K562 (cell line): ENCODE data around the gene PSORS1C1. TPM values are rescaled to one million over a fixed set of nuclear protein-coding genes. Genes with fewer than 3 reads are reported as not detected.
A peak's percentile ranks its signal among the peaks of the same experiment; 100 is the strongest.

Source experiments
- BCOR ChIP-seq: fragments of 450-650 bp; IDR thresholded peaks from 2 replicates; pipeline ENCODE4 v1.6.1; 2016
- BRD4 ChIP-seq: fragments of 200-600 bp; sonication (generic); IDR thresholded peaks from 2 replicates; pipeline ENCODE4 v1.6.1; 2017; ENCODE audit warnings: inconsistent platforms
- DEAF1 ChIP-seq: fragments of 450-650 bp; formaldehyde crosslinking; IDR thresholded peaks from 2 replicates; pipeline ENCODE4 v1.4.0; 2020; ENCODE audit warnings: mild to moderate bottlenecking, moderate library complexity
- EGR1 ChIP-seq: fragments of 450-650 bp; conservative IDR thresholded peaks from 2 replicates; pipeline ENCODE4 v1.6.1; 2017; ENCODE audit warnings: mild to moderate bottlenecking
- FOXJ2 ChIP-seq: fragments of 200-800 bp; sonication (Bioruptor generic); IDR thresholded peaks from 2 replicates; pipeline ENCODE4 v1.6.1; 2016; ENCODE audit warnings: missing genetic modification characterization, missing compliant biosample characterization
- HMGN3 ChIP-seq: IDR thresholded peaks from 2 replicates; pipeline ENCODE4 v1.6.1; 2011; ENCODE audit warnings: borderline replicate concordance, low read depth, mild to moderate bottlenecking, mixed read lengths, low read length; ENCODE audit not compliant: insufficient read length; ENCODE audit errors: extremely low read depth
- KLF13 ChIP-seq: fragments of 450-650 bp; IDR thresholded peaks from 2 replicates; pipeline ENCODE4 v1.6.1; 2016; ENCODE audit warnings: missing genetic modification characterization, low read depth, mild to moderate bottlenecking, missing compliant biosample characterization, moderate library complexity, borderline replicate concordance
- L3MBTL2 ChIP-seq: fragments of 450-650 bp; IDR thresholded peaks from 2 replicates; pipeline ENCODE4 v1.6.1; 2016; ENCODE audit warnings: mild to moderate bottlenecking, moderate library complexity
- MCM2 ChIP-seq: fragments of 450-650 bp; IDR thresholded peaks from 2 replicates; pipeline ENCODE4 v1.6.1; 2017; ENCODE audit warnings: low read depth, mild to moderate bottlenecking
- MCM5 ChIP-seq: fragments of 450-650 bp; IDR thresholded peaks from 2 replicates; pipeline ENCODE4 v1.6.1; 2016; ENCODE audit warnings: low read depth
- NRF1 ChIP-seq, 2 experiments: fragments of 450-650 bp; IDR thresholded peaks in 1 of 2; conservative IDR thresholded peaks in 1 of 2; 2 replicates each; pipeline ENCODE4 v1.6.1; 2014; ENCODE audit warnings: mild to moderate bottlenecking in 2 of 2
- PRDM10 ChIP-seq: fragments of 450-650 bp; IDR thresholded peaks from 2 replicates; pipeline ENCODE4 v1.6.1; 2018; ENCODE audit not compliant: partially characterized antibody
- RBM22 ChIP-seq: fragments of 200-400 bp; formaldehyde crosslinking; IDR thresholded peaks from 2 replicates; pipeline ENCODE4 v1.6.1; 2018; ENCODE audit warnings: low read length, low read depth; ENCODE audit not compliant: poor library complexity, severe bottlenecking
- SNIP1 ChIP-seq: fragments of 450-650 bp; IDR thresholded peaks from 2 replicates; pipeline ENCODE4 v1.7.1; 2017; ENCODE audit warnings: low read depth, mild to moderate bottlenecking
- SRSF3 ChIP-seq: fragments of 200-400 bp; formaldehyde crosslinking; IDR thresholded peaks from 2 replicates; pipeline ENCODE4 v1.6.1; 2016; ENCODE audit warnings: mild to moderate bottlenecking, low read length, moderate library complexity; ENCODE audit not compliant: insufficient read depth
- STAT5B ChIP-seq: fragments of 250-450 bp; sonication (Bioruptor Pico); IDR thresholded peaks from 2 replicates; pipeline ENCODE4 v1.8.0; 2021; ENCODE audit warnings: mild to moderate bottlenecking, inconsistent platforms
- ZBTB34 ChIP-seq: fragments of 250-450 bp; sonication (Bioruptor Pico); IDR thresholded peaks from 2 replicates; pipeline ENCODE4 v1.8.0; 2021; ENCODE audit warnings: mild to moderate bottlenecking, moderate library complexity
- ZBTB8A ChIP-seq: fragments of 450-650 bp; IDR thresholded peaks from 2 replicates; pipeline ENCODE4 v1.6.1; 2018; ENCODE audit warnings: mild to moderate bottlenecking, moderate library complexity; ENCODE audit not compliant: partially characterized antibody
- ZFX ChIP-seq: sonication (generic); formaldehyde crosslinking; IDR thresholded peaks from 2 replicates; pipeline ENCODE4 v1.8.0; 2022; ENCODE audit warnings: mild to moderate bottlenecking, missing genetic modification reagents, moderate library complexity
- ZNF274 ChIP-seq: IDR thresholded peaks from 2 replicates; pipeline ENCODE4 v1.6.1; 2011; ENCODE audit warnings: low read depth, mild to moderate bottlenecking, low read length, moderate library complexity, borderline replicate concordance
- polyA plus RNA-seq, 8 experiments: library from polyadenylated mRNA; depleted of rRNA in 4 of 8; stranded (reverse) in 5 of 8; unstranded in 3 of 8; fragments of >200 nt; fragmentation: Nextera tagmentation in 2 of 8; fragmentation: Illumina TruSeq in 1 of 8; extraction: Ambion mirVana in 2 of 8; extraction: Trizol in 1 of 8; gene quantifications; 2 replicates each; pipeline versions ENCODE4 v1.2.1 to v1.2.3, GENCODE V29; 2011 to 2014; ENCODE audit warnings: inconsistent platforms in 1 of 8, missing spikeins in 1 of 8
- total RNA-seq, 7 experiments: library from RNA; depleted of rRNA in 6 of 7; stranded (reverse); fragments of >200 nt in 6 of 7; fragmentation: Illumina TruSeq in 2 of 7; extraction: Trizol in 2 of 7; gene quantifications; 2 replicates each; pipeline versions ENCODE4 v1.2.1 to v1.2.3, GENCODE V29; 2011 to 2021; ENCODE audit warnings: low replicate concordance in 1 of 7

PSORS1C1 gene
- total and polyA plus RNA-seq, 9 of the 15 experiments (the other 6 are each of a cell fraction or from before 2014, with no cell fraction given) = 0.11 TPM; not detected in 8

GRCh38 chr6:31158863-31159855, 44.6 kb downstream of the PSORS1C1 start (continued):
- TF ChIP-seq ZBTB34 (CRISPR knock-in tag) (no peak), SRSF3 (no peak), MCM5 (no peak), NRF1 (conservative IDR thresholded peaks at IDR 0.05 in 1 of 2, IDR thresholded peaks at IDR 0.05 in 1 of 2) (peak in 1 of 2 experiments; percentile 34; a peak in 1 of 4 replicates), L3MBTL2 (no peak), ZNF274 (no peak), SNIP1 (no peak), ZFX (CRISPR knock-in tag) (no peak), EGR1 (peak; percentile 26; the same call in 1 of the 2 replicates), BRD4 (no peak), RBM22 (no peak), KLF13 (tag) (no peak), MCM2 (no peak), STAT5B (CRISPR knock-in tag) (no peak), HMGN3 (no peak), BCOR (no peak), PRDM10 (no peak), ZBTB8A (no peak), FOXJ2 (tag) (no peak), DEAF1 (CRISPR knock-in tag) (no peak)
